OCI-M2 (cell line): ENCODE results near the gene IP6K1.
"Not testable (repeated sequence)": the region's sequence is repeated elsewhere in the genome, so short reads cannot be mapped to it uniquely, and the experiment has no call there.

Experiments
- DNase-seq: peaks from one replicate; lab custom pipeline; 2025; ENCODE audit not compliant: unreplicated experiment; lab: John Stamatoyannopoulos, UW

IP6K1 gene

GRCh38 chr3:49769286-49769915 is 16.9 kb downstream of the IP6K1 start:
- no peak for DNase-seq

GRCh38 chr3:49763981-49764380 is 22.4 kb downstream of the IP6K1 start:
- no peak for DNase-seq

- no peak for DNase-seq
Measured at GRCh38 chr3:49761661-49762060, 24.7 kb downstream of the IP6K1 start.

- no peak for DNase-seq
Measured at GRCh38 chr3:49759226-49759625, 27.1 kb downstream of the IP6K1 start.

GRCh38 chr3:49757197-49757596 is 29.1 kb downstream of the IP6K1 start:
- no peak for DNase-seq

- no peak for DNase-seq
Measured at GRCh38 chr3:49756036-49756435, 30.3 kb downstream of the IP6K1 start.

- no peak for DNase-seq
Measured at GRCh38 chr3:49754536-49754935, 31.8 kb downstream of the IP6K1 start.

GRCh38 chr3:49751501-49751900 is 34.8 kb downstream of the IP6K1 start:
- DNase-seq = no peak

- DNase-seq = no peak
Measured at GRCh38 chr3:49750056-49750455, 36.3 kb downstream of the IP6K1 start.

GRCh38 chr3:49748874-49749273 is 37.5 kb downstream of the IP6K1 start:
- DNase-seq = not testable (repeated sequence)

- no peak for DNase-seq
Measured at GRCh38 chr3:49747792-49748480, 38.4 kb downstream of the IP6K1 start.

GRCh38 chr3:49745986-49746385 is 40.4 kb downstream of the IP6K1 start:
- DNase-seq = no peak

GRCh38 chr3:49740427-49740826 is 45.9 kb downstream of the IP6K1 start:
- no peak for DNase-seq

GRCh38 chr3:49738067-49738713 is 48.2 kb downstream of the IP6K1 start:
- no peak for DNase-seq

- no peak for DNase-seq
Measured at GRCh38 chr3:49734752-49735151, 51.6 kb downstream of the IP6K1 start.

GRCh38 chr3:49733551-49733950 is 52.8 kb downstream of the IP6K1 start:
- DNase-seq = no peak

- no peak for DNase-seq
Measured at GRCh38 chr3:49732597-49732996, 53.7 kb downstream of the IP6K1 start.

GRCh38 chr3:49729966-49730609 is 56.3 kb downstream of the IP6K1 start:
- no peak for DNase-seq

- no peak for DNase-seq
Measured at GRCh38 chr3:49727924-49728361, 58.4 kb downstream of the IP6K1 start.

- no peak for DNase-seq
Measured at GRCh38 chr3:49727154-49727923, 59.0 kb downstream of the IP6K1 start.
